ENCODE results near the gene ERC1. TPM values are rescaled to one million over a fixed set of nuclear protein-coding genes. Genes with fewer than 3 reads are reported as not detected.

ERC1 gene
- total and polyA plus RNA-seq, 7 donors, result 5.4 to 97.8 (median 34.6) TPM

GRCh38 chr12:1401891-1402290, 410.9 kb downstream of the ERC1 start:
- intact Hi-C loops (cut with DNase I), result no loop called here
- no peaks in the 10 kb centered on the region for H3K9me3 ChIP-seq
- no peak for DNase-seq
- no peaks in the 10 kb centered on the region for H3K27me3 ChIP-seq
- no peak overlapping the region for H3K4me3 ChIP-seq
- H3K36me3 ChIP-seq, result no peaks in the 10 kb centered on the region
- H3K4me1 ChIP-seq, result peaks cover 0 to 11% (median 3%) of the 10 kb centered on the region in 4 donors
- no peak overlapping the region for H3K27ac ChIP-seq
- TF ChIP-seq POLR2AphosphoS5 (IDR thresholded peaks at IDR 0.05) (no peak), EP300 (IDR thresholded peaks at IDR 0.05) (no peak), POLR2A (IDR thresholded peaks at IDR 0.05) (no peak), CTCF (IDR thresholded peaks at IDR 0.05) (no peak)
- 95 to 99% methylated on average over 3 of the region's 3 CpGs for WGBS, 2 donors

- Histone ChIP-seq H3K36me3 (peaks cover 0 to 2% (median 0%) of the 10 kb centered on the region in 4 donors), H3K4me1 (peaks cover 0 to 11% (median 3%) of the 10 kb centered on the region in 4 donors), H3K4me3 (no peak overlapping the region), H3K27ac (no peak overlapping the region), H3K9me3 (no peaks in the 10 kb centered on the region), H3K27me3 (no peaks in the 10 kb centered on the region)
- no peak for DNase-seq
- 93 to 97% methylated on average over 4 of the region's 4 CpGs for WGBS, 2 donors
- TF ChIP-seq EP300 (IDR thresholded peaks at IDR 0.05), result no peak
- no peak for TF ChIP-seq CTCF (IDR thresholded peaks at IDR 0.05)
- TF ChIP-seq POLR2A (IDR thresholded peaks at IDR 0.05), result no peak
- TF ChIP-seq POLR2AphosphoS5 (IDR thresholded peaks at IDR 0.05), result no peak
- intact Hi-C loops (cut with DNase I), result no loop called here
These were observed 412.4 kb downstream of the ERC1 start for GRCh38 chr12:1403417-1403816.

GRCh38 chr12:1405619-1406018, 414.6 kb downstream of the ERC1 start:
- Histone ChIP-seq H3K9me3 (no peaks in the 10 kb centered on the region), H3K27me3 (no peaks in the 10 kb centered on the region), H3K27ac (no peak overlapping the region), H3K36me3 (peaks cover 0 to 21% (median 3%) of the 10 kb centered on the region in 4 donors), H3K4me3 (no peak overlapping the region), H3K4me1 (peaks cover 0 to 11% (median 3%) of the 10 kb centered on the region in 4 donors)
- WGBS, 2 donors, result 97% methylated on average over 5 of the region's 5 CpGs
- no peak for DNase-seq
- intact Hi-C loops (cut with DNase I), result no loop called here
- no peak for TF ChIP-seq CTCF (IDR thresholded peaks at IDR 0.05)
- TF ChIP-seq EP300 (IDR thresholded peaks at IDR 0.05), result no peak
- no peak for TF ChIP-seq POLR2A (IDR thresholded peaks at IDR 0.05)
- no peak for TF ChIP-seq POLR2AphosphoS5 (IDR thresholded peaks at IDR 0.05)

GRCh38 chr12:1410794-1411193, 419.8 kb downstream of the ERC1 start:
- Histone ChIP-seq H3K27ac (no peak overlapping the region), H3K27me3 (no peaks in the 10 kb centered on the region), H3K9me3 (no peaks in the 10 kb centered on the region), H3K4me1 (no peaks in the 10 kb centered on the region), H3K36me3 (peaks cover 0 to 35% (median 3%) of the 10 kb centered on the region in 4 donors), H3K4me3 (no peak overlapping the region)
- TF ChIP-seq POLR2A (IDR thresholded peaks at IDR 0.05) (no peak), EP300 (IDR thresholded peaks at IDR 0.05) (no peak), CTCF (IDR thresholded peaks at IDR 0.05) (no peak), POLR2AphosphoS5 (IDR thresholded peaks at IDR 0.05) (no peak)
- WGBS, 2 donors, result 96 to 98% methylated on average over 1 of the region's 1 CpG
- DNase-seq, result no peak
- intact Hi-C loops (cut with DNase I), result no loop called here

- WGBS, 2 donors, result 97 to 98% methylated on average over 12 of the region's 12 CpGs
- Histone ChIP-seq H3K4me3 (no peak overlapping the region), H3K36me3 (peaks cover 0 to 30% (median 1%) of the 10 kb centered on the region in 4 donors)
These were observed 422.9 kb downstream of the ERC1 start for GRCh38 chr12:1413930-1414329.

More at GRCh38 chr12:1413930-1414329, 422.9 kb downstream of the ERC1 start:
- TF ChIP-seq POLR2A (IDR thresholded peaks at IDR 0.05), result no peak
- no peak for TF ChIP-seq CTCF (IDR thresholded peaks at IDR 0.05)
- TF ChIP-seq POLR2AphosphoS5 (IDR thresholded peaks at IDR 0.05), result no peak
- no peak for TF ChIP-seq EP300 (IDR thresholded peaks at IDR 0.05)
- H3K27ac ChIP-seq, result no peak overlapping the region
- DNase-seq, result no peak
- H3K4me1 ChIP-seq, result no peaks in the 10 kb centered on the region
- H3K9me3 ChIP-seq, result no peaks in the 10 kb centered on the region
- intact Hi-C loops (cut with DNase I), result no loop called here
- no peaks in the 10 kb centered on the region for H3K27me3 ChIP-seq
